Uterus (tissue), 2 donors: ENCODE measurements around the gene SLC22A1.

Experiments used
- POLR2A ChIP-seq, 2 donors: fragments of 450-650 bp; IDR thresholded peaks; one replicate each; pipeline ENCODE4 v1.6.1; 2016; ENCODE audit warnings: antibody characterized with exemption in 2 of 2, mild to moderate bottlenecking in 1 of 2, moderate library complexity in 1 of 2
- TF ChIP-seq, protein P1 (sequence below), 4 experiments: fragments of 200-600 bp in 2 of 4; fragments of 450-650 bp in 2 of 4; sonication (generic) in 2 of 4; IDR thresholded peaks; one replicate each; pipeline ENCODE4 v1.5.1; 2016 to 2019; ENCODE audit warnings: antibody characterized with exemption in 4 of 4, mild to moderate bottlenecking in 2 of 4, moderate library complexity in 1 of 4

DNA sequence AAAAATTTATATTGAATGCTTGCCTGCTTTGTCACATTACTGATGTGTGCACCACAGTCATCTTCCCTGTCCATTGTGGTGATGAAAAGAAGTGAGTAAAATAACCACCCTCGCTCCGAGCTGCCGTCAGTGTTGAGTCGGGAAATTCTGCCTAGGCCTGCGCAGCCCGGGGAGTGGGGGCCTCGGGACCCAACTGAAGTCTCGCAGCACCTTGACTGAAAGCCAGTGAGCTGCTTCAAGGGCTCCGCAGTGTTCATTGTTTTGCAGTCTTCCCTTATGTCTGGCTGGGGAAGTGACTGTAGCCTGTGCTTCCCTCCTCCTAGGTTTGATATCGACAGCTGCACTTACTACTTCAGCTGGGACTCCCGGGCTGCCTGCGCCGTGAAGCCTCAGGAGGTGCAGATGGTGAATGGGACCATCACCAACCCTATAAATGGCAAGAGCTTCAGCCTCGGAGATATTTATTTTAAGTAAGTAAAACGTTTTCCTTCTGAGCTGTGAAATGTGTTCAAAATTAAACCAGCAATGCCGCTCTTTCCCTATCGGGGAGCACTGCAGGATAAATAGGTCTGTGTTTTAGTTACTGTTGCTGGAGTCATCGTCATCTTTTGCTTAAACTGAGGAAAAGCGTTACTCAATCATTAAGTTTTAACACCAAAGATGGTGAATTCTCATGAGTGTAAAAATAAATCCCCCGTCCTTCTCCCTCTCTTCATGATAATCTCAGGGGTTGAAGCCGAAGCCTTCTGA, 32.7 kb upstream of the SLC22A1 start:
- TF ChIP-seq, protein P1, sequence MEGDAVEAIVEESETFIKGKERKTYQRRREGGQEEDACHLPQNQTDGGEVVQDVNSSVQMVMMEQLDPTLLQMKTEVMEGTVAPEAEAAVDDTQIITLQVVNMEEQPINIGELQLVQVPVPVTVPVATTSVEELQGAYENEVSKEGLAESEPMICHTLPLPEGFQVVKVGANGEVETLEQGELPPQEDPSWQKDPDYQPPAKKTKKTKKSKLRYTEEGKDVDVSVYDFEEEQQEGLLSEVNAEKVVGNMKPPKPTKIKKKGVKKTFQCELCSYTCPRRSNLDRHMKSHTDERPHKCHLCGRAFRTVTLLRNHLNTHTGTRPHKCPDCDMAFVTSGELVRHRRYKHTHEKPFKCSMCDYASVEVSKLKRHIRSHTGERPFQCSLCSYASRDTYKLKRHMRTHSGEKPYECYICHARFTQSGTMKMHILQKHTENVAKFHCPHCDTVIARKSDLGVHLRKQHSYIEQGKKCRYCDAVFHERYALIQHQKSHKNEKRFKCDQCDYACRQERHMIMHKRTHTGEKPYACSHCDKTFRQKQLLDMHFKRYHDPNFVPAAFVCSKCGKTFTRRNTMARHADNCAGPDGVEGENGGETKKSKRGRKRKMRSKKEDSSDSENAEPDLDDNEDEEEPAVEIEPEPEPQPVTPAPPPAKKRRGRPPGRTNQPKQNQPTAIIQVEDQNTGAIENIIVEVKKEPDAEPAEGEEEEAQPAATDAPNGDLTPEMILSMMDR (IDR thresholded peaks at IDR 0.05) = no peak
- no peak for TF ChIP-seq POLR2A (IDR thresholded peaks at IDR 0.05)
